ENCODE results near the gene PSEN1. TPM values are rescaled to one million over a fixed set of nuclear protein-coding genes. Genes with fewer than 3 reads are reported as not detected.

PSEN1 gene
- total and polyA plus RNA-seq, 12 donors = 15.7 to 83.8 (median 51.2) TPM

DNA sequence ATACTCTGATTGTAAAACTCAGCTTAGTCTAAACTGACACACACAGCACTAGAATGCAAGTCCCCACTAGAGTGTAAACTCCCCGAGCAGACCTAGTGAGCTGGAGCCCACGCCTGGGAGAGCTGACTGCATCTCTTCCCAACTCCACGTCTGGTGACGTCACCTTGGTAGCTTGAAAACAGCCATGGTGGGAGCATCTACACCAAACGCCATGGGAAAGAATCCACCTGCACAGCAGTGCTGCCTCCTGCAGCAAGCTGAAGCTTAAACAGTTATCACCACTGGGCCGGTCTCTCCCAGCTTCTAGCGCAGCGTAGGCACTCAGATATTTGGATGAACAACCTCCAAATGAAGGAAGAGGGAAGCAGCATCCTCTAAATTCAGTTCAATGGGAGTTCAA, 96.7 kb downstream of the PSEN1 start:
- H3K27ac ChIP-seq = no peak overlapping the region
- no peak for TF ChIP-seq POLR2A (IDR thresholded peaks at IDR 0.05)
- TF ChIP-seq CTCF (IDR thresholded peaks at IDR 0.05) = no peak
- H3K4me3 ChIP-seq = no peak overlapping the region
- no peaks in the 10 kb centered on the region for H3K27me3 ChIP-seq
- intact Hi-C loops (cut with DNase I) = no loop called here
- WGBS, 4 donors = 69 to 84% (median 80%) methylated on average over 7 to 8 of the region's 8 CpGs
- H3K9me3 ChIP-seq (replicated peaks in 1 of 3) = no peaks in the 10 kb centered on the region
- no peaks in the 10 kb centered on the region for H3K36me3 ChIP-seq (replicated peaks in 1 of 2)
- no peak for DNase-seq
- peaks cover 13 to 23% of the 10 kb centered on the region in 2 donors for H3K4me1 ChIP-seq (replicated peaks in 1 of 2)

DNA sequence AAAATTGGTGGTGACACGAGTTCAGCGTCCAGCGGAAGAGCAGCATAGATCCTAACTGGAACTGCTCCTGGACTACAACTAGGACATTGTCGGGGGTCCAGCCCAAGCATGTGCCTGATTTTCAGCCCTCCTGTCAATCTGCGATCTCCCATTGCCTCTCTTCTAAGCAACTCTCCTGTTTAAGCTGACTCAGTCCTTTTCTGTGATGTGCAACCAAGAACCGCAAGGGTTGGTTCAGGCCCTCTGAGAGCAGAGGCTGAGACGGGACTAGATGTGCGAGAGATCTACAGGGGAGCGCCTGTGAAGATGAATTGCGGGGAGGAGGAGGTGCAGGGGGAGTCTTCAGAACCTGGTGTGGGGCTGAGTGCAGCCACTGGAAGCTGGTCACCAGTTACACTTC, 97.3 kb downstream of the PSEN1 start:
- TF ChIP-seq POLR2A (IDR thresholded peaks at IDR 0.05) = no peak
- no peak for TF ChIP-seq CTCF (IDR thresholded peaks at IDR 0.05)
- no peak overlapping the region for H3K27ac ChIP-seq
- intact Hi-C loops (cut with DNase I) = no loop called here
- no peaks in the 10 kb centered on the region for H3K27me3 ChIP-seq
- H3K9me3 ChIP-seq (replicated peaks in 1 of 3) = no peaks in the 10 kb centered on the region
- WGBS, 4 donors = 84 to 96% (median 86%) methylated on average over 10 of the region's 10 CpGs
- no peak for DNase-seq
- H3K4me3 ChIP-seq = no peak overlapping the region
- H3K36me3 ChIP-seq (replicated peaks in 1 of 2) = no peaks in the 10 kb centered on the region
- peaks cover 15 to 23% of the 10 kb centered on the region in 2 donors for H3K4me1 ChIP-seq (replicated peaks in 1 of 2)

- WGBS, 4 donors = 76 to 87% (median 81%) methylated on average over 5 of the region's 5 CpGs
- Histone ChIP-seq H3K36me3 (replicated peaks in 1 of 2) (no peaks in the 10 kb centered on the region), H3K4me3 (no peak overlapping the region), H3K4me1 (replicated peaks in 1 of 2) (peaks cover 15 to 24% of the 10 kb centered on the region in 2 donors), H3K27me3 (no peaks in the 10 kb centered on the region), H3K27ac (no peak overlapping the region), H3K9me3 (replicated peaks in 1 of 3) (no peaks in the 10 kb centered on the region)
- peak in 1 of 7 donors; percentile 20 for DNase-seq
- intact Hi-C loops (cut with DNase I) = no loop called here
- TF ChIP-seq POLR2A (IDR thresholded peaks at IDR 0.05) (no peak), CTCF (IDR thresholded peaks at IDR 0.05) (no peak)
These were observed 97.7 kb downstream of the PSEN1 start for GRCh38 chr14:73234029-73234428.

DNA sequence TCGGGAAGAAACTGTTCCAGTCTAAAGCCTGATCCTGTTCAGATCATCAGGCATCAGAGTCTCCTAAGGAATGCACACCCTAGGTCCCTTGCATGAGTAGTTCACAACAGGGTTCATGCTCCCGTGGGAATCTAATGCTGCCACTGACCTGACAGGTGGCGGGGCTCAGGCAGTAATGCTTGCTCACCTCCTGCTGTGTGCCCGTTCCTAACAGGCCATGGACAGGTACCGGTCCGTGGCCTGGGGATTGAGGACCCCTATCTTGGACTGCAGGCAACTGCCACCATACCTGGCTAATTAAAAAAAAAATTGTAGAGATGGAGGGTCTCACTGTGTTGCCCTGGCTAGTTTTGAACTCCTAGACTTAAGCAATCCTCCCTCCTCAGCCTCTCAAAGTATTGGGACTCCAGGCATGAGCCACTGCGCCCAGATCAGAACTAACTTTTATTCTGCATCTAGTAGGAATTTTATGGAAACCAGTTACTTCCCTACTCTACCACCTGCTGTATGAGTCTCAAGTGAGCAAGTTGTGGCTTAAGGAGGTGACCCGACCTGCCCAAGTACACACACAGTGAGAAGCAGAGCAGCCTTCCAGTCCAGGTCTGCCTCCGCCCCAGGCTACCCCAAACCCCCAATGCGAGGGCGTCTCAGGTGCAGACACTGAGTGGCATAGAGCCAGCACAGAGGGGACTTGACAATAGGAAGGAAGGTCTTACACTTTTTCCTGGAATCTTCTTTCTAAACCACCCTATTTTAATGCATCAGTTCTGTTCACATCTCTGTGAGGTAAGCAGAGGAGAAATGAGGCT, 98.5 kb downstream of the PSEN1 start:
- peak in 1 of 7 donors; percentile 21 for DNase-seq
- H3K9me3 ChIP-seq (replicated peaks in 1 of 3) = no peaks in the 10 kb centered on the region
- no peak overlapping the region for H3K4me3 ChIP-seq
- TF ChIP-seq POLR2A (IDR thresholded peaks at IDR 0.05) = no peak
- TF ChIP-seq CTCF (IDR thresholded peaks at IDR 0.05) = no peak
- H3K4me1 ChIP-seq (replicated peaks in 1 of 2) = peaks cover 20 to 31% of the 10 kb centered on the region in 2 donors
- peaks cover under 1% of the 10 kb centered on the region for H3K27me3 ChIP-seq
- intact Hi-C loops (cut with DNase I) = no loop called here
- peak overlapping the region in 1 of 5 donors; percentile 21 for H3K27ac ChIP-seq
- WGBS, 4 donors = 77 to 83% (median 77%) methylated on average over 10 to 11 of the region's 11 CpGs
- H3K36me3 ChIP-seq (replicated peaks in 1 of 2) = no peaks in the 10 kb centered on the region
